ENCODE data around the gene CDX1.

The CDX1 gene

GRCh38 chr5:150177721-150178120, 11.1 kb downstream of the CDX1 start:
- TF ChIP-seq CTCF (IDR thresholded peaks at IDR 0.05; ENCODE audit: control insufficient read depth, insufficient read depth, low read depth, low read length, missing control alignments), result no peak
- H3K4me3 ChIP-seq (ENCODE audit: control insufficient read depth, low read depth, low read length), result no peak overlapping the region
- DNase-seq (ENCODE audit: low read depth), result no peak

- TF ChIP-seq CTCF (IDR thresholded peaks at IDR 0.05; ENCODE audit: control insufficient read depth, insufficient read depth, low read depth, low read length, missing control alignments), result no peak
- H3K4me3 ChIP-seq (ENCODE audit: control insufficient read depth, low read depth, low read length), result no peak overlapping the region
- no peak for DNase-seq (ENCODE audit: low read depth)
These were observed 11.7 kb downstream of the CDX1 start for GRCh38 chr5:150178262-150178661.

- no peak for TF ChIP-seq CTCF (IDR thresholded peaks at IDR 0.05; ENCODE audit: control insufficient read depth, insufficient read depth, low read depth, low read length, missing control alignments)
- DNase-seq (ENCODE audit: low read depth), result no peak
- no peak overlapping the region for H3K4me3 ChIP-seq (ENCODE audit: control insufficient read depth, low read depth, low read length)
These were observed 12.5 kb downstream of the CDX1 start for GRCh38 chr5:150179019-150179620.

GRCh38 chr5:150180241-150181026, 13.9 kb downstream of the CDX1 start:
- DNase-seq (ENCODE audit: low read depth), result no peak
- TF ChIP-seq CTCF (IDR thresholded peaks at IDR 0.05; ENCODE audit: control insufficient read depth, insufficient read depth, low read depth, low read length, missing control alignments), result no peak
- no peak overlapping the region for H3K4me3 ChIP-seq (ENCODE audit: control insufficient read depth, low read depth, low read length)

GRCh38 chr5:150181027-150181426, 14.4 kb downstream of the CDX1 start:
- DNase-seq (ENCODE audit: low read depth), result no peak
- TF ChIP-seq CTCF (IDR thresholded peaks at IDR 0.05; ENCODE audit: control insufficient read depth, insufficient read depth, low read depth, low read length, missing control alignments), result no peak
- no peak overlapping the region for H3K4me3 ChIP-seq (ENCODE audit: control insufficient read depth, low read depth, low read length)

- TF ChIP-seq CTCF (IDR thresholded peaks at IDR 0.05; ENCODE audit: control insufficient read depth, insufficient read depth, low read depth, low read length, missing control alignments), result no peak
- no peak overlapping the region for H3K4me3 ChIP-seq (ENCODE audit: control insufficient read depth, low read depth, low read length)
- no peak for DNase-seq (ENCODE audit: low read depth)
These were observed 15.4 kb downstream of the CDX1 start for GRCh38 chr5:150181766-150182545.

All from AG09309 (cell line).